ENCODE measurements around the gene LY6G5C.

GRCh38 chr6:31669676-31670075 is 11.2 kb downstream of the LY6G5C start, which contains the start of gene LY6G5B:
- TF ChIP-seq CTCF (IDR thresholded peaks at IDR 0.05; ENCODE audit: low read depth, low read length) (no peak), MAX (IDR thresholded peaks at IDR 0.05; ENCODE audit: low read depth, low read length) (no peak)

All from NB4 (cell line).